ENCODE results near the gene OGFR.

The OGFR gene

GRCh38 chr20:62763404-62763803 lies 41.2 kb upstream of the OGFR start:
- Histone ChIP-seq H3K4me3 (ENCODE audit: low read depth in 1 of 2, low read length in 1 of 2) (no peak overlapping the region), H3K27me3 (peaks cover 4% of the 10 kb centered on the region)
- TF ChIP-seq CTCF (IDR thresholded peaks at IDR 0.05) = no peak

GRCh38 chr20:62764156-62764935 lies 40.3 kb upstream of the OGFR start:
- no peaks in the 10 kb centered on the region for H3K36me3 ChIP-seq
- H3K4me3 ChIP-seq (ENCODE audit: low read depth in 1 of 2, low read length in 1 of 2) = no peak overlapping the region
- peaks cover 4% of the 10 kb centered on the region for H3K27me3 ChIP-seq
- no peak overlapping the region for H3K27ac ChIP-seq
- H3K9me3 ChIP-seq = no peaks in the 10 kb centered on the region
- H3K4me1 ChIP-seq (ENCODE audit: control insufficient read depth in 1 of 2, insufficient read depth in 1 of 2, low read depth in 1 of 2, low read length in 1 of 2) = no peaks in the 10 kb centered on the region
- no peak for TF ChIP-seq CTCF (IDR thresholded peaks at IDR 0.05)

More at GRCh38 chr20:62763404-62763803, 41.2 kb upstream of the OGFR start:
- no peak overlapping the region for H3K27ac ChIP-seq
- no peaks in the 10 kb centered on the region for H3K36me3 ChIP-seq
- H3K4me1 ChIP-seq (ENCODE audit: control insufficient read depth in 1 of 2, insufficient read depth in 1 of 2, low read depth in 1 of 2, low read length in 1 of 2) = no peaks in the 10 kb centered on the region
- H3K9me3 ChIP-seq = no peaks in the 10 kb centered on the region

- TF ChIP-seq CTCF (IDR thresholded peaks at IDR 0.05) = no peak
These were observed 39.6 kb upstream of the OGFR start for GRCh38 chr20:62765021-62765420.

GRCh38 chr20:62765432-62766070 lies 39.1 kb upstream of the OGFR start:
- Histone ChIP-seq H3K27ac (no peak overlapping the region), H3K36me3 (no peaks in the 10 kb centered on the region), H3K4me1 (ENCODE audit: control insufficient read depth in 1 of 2, insufficient read depth in 1 of 2, low read depth in 1 of 2, low read length in 1 of 2) (no peaks in the 10 kb centered on the region), H3K4me3 (ENCODE audit: low read depth in 1 of 2, low read length in 1 of 2) (no peak overlapping the region), H3K27me3 (peaks cover 4% of the 10 kb centered on the region), H3K9me3 (no peaks in the 10 kb centered on the region)
- no peak for TF ChIP-seq CTCF (IDR thresholded peaks at IDR 0.05)

More at GRCh38 chr20:62765021-62765420, 39.6 kb upstream of the OGFR start:
- Histone ChIP-seq H3K4me1 (ENCODE audit: control insufficient read depth in 1 of 2, insufficient read depth in 1 of 2, low read depth in 1 of 2, low read length in 1 of 2) (no peaks in the 10 kb centered on the region), H3K27ac (no peak overlapping the region), H3K4me3 (ENCODE audit: low read depth in 1 of 2, low read length in 1 of 2) (no peak overlapping the region), H3K36me3 (no peaks in the 10 kb centered on the region), H3K27me3 (peaks cover 4% of the 10 kb centered on the region), H3K9me3 (no peaks in the 10 kb centered on the region)

GRCh38 chr20:62766071-62766450 lies 38.6 kb upstream of the OGFR start:
- no peak for TF ChIP-seq CTCF (IDR thresholded peaks at IDR 0.05)
- Histone ChIP-seq H3K4me1 (ENCODE audit: control insufficient read depth in 1 of 2, insufficient read depth in 1 of 2, low read depth in 1 of 2, low read length in 1 of 2) (no peaks in the 10 kb centered on the region), H3K9me3 (no peaks in the 10 kb centered on the region), H3K27me3 (peaks cover 4% of the 10 kb centered on the region), H3K27ac (no peak overlapping the region), H3K4me3 (ENCODE audit: low read depth in 1 of 2, low read length in 1 of 2) (no peak overlapping the region), H3K36me3 (no peaks in the 10 kb centered on the region)

All from neutrophil (primary cell).